Measurements from ENCODE around the gene IL18BP.

Gene IL18BP

DNA sequence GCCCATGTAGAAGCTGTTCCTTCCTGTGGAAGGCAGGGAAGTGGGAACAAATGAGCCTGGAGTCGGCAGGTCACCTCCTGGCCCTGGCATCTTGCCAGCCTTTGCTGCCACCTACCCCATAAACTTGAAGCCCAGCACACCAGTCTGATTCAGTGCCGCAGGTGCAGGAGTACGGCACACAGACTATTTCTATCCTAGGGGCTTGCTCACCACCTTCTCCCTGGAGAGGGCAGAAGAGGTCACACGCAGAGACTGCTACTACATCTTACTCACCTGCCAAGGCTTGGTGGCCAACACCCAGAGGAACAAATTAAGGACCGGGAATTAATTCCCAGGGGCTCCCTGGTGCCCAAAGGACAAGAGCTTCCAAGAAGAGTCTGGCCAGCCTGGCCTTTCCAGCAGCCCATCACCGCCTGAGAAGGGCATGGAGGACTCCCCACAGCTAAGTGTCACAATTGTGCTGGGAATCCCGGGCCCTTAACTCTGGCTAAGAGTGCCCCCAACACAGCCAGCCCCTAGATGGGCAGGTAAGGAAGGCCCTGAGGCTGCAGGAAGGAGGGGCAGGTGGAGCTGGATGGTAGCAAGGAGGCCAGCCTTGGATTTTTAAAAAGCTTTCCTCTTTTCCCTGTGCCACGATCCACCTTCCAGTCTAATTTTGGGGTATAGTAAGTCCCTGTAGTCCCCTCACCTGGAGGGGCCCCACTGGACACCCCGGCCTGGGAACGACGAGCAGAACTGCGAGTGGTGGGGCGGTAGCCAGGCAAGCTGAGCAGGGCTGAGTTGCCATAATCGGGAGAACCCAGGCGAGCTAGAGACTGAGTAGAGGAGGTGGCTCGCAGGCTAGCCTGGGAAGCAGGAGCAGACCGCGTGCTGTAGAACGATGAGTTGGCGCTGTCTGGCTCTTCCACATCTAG, 6.9 kb downstream of the IL18BP start:
- no peak for DNase-seq (ENCODE audit: low read depth)
- no peak overlapping the region for H3K4me3 ChIP-seq (ENCODE audit: control insufficient read depth, low read depth, low read length)
- TF ChIP-seq, protein P1, sequence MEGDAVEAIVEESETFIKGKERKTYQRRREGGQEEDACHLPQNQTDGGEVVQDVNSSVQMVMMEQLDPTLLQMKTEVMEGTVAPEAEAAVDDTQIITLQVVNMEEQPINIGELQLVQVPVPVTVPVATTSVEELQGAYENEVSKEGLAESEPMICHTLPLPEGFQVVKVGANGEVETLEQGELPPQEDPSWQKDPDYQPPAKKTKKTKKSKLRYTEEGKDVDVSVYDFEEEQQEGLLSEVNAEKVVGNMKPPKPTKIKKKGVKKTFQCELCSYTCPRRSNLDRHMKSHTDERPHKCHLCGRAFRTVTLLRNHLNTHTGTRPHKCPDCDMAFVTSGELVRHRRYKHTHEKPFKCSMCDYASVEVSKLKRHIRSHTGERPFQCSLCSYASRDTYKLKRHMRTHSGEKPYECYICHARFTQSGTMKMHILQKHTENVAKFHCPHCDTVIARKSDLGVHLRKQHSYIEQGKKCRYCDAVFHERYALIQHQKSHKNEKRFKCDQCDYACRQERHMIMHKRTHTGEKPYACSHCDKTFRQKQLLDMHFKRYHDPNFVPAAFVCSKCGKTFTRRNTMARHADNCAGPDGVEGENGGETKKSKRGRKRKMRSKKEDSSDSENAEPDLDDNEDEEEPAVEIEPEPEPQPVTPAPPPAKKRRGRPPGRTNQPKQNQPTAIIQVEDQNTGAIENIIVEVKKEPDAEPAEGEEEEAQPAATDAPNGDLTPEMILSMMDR (conservative IDR thresholded peaks at IDR 0.05; ENCODE audit: control insufficient read depth, insufficient read depth, low read depth, low read length): no peak

- no peak overlapping the region for H3K4me3 ChIP-seq (ENCODE audit: control insufficient read depth, low read depth, low read length)
- DNase-seq (ENCODE audit: low read depth): no peak
- TF ChIP-seq, protein P1 (conservative IDR thresholded peaks at IDR 0.05; ENCODE audit: control insufficient read depth, insufficient read depth, low read depth, low read length): no peak
Measured at GRCh38 chr11:72006309-72007088, 7.8 kb downstream of the IL18BP start.

- no peak for DNase-seq (ENCODE audit: low read depth)
- TF ChIP-seq, protein P1 (conservative IDR thresholded peaks at IDR 0.05; ENCODE audit: control insufficient read depth, insufficient read depth, low read depth, low read length): no peak
Measured at GRCh38 chr11:72007089-72007476, 8.4 kb downstream of the IL18BP start.

DNA sequence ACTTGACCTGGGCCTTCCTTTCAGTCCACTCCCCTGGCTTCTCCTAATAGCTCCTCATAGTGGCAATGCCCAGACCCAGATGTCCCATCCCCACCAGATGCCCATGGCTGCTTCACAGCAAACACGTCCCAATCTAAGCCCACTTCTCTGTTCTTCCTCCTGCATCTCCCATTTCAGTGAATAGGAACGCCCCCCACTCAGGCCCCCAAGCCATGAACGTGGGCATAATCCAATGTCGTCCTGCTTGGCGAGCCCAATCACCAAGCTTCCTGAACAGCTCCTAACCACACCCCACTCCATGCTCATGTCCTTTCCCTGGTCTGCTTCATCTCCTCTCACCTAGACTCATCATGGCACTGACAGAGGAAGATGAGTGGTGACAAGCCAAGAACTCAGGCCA, 8.9 kb downstream of the IL18BP start:
- no peak for DNase-seq (ENCODE audit: low read depth)
- H3K4me3 ChIP-seq (ENCODE audit: control insufficient read depth, low read depth, low read length): no peak overlapping the region
- TF ChIP-seq, protein P1 (conservative IDR thresholded peaks at IDR 0.05; ENCODE audit: control insufficient read depth, insufficient read depth, low read depth, low read length): no peak

More at GRCh38 chr11:72007089-72007476, 8.4 kb downstream of the IL18BP start:
- H3K4me3 ChIP-seq (ENCODE audit: control insufficient read depth, low read depth, low read length): no peak overlapping the region

DNA sequence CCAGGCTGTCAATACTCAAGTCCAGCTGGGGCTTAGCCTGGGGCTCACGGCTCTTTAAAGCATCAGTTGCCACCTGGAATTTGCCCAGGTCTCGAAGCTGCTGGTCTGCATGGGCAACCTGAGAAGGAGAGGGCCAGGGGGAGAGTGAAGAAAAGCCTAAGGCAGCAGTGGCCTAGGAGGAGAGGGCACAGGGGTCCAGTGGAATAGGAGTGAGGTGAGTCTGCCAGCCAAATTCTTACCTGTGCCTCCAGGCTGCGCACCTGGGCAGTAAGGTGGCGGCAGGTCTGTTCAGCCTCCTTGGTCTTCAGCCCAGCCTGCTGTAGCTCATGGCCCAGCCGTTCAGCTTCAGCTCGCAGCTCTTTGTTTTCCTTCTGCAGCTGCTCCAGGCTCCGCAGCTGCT, 10.0 kb downstream of the IL18BP start:
- no peak overlapping the region for H3K4me3 ChIP-seq (ENCODE audit: control insufficient read depth, low read depth, low read length)
- no peak for DNase-seq (ENCODE audit: low read depth)
- TF ChIP-seq, protein P1 (conservative IDR thresholded peaks at IDR 0.05; ENCODE audit: control insufficient read depth, insufficient read depth, low read depth, low read length): no peak

GRCh38 chr11:72009156-72009555, 10.4 kb downstream of the IL18BP start:
- DNase-seq (ENCODE audit: low read depth): no peak
- TF ChIP-seq, protein P1 (conservative IDR thresholded peaks at IDR 0.05; ENCODE audit: control insufficient read depth, insufficient read depth, low read depth, low read length): no peak
- no peak overlapping the region for H3K4me3 ChIP-seq (ENCODE audit: control insufficient read depth, low read depth, low read length)

Data from fibroblast of mammary gland (primary cell).